ENCODE data around the gene INO80.

The INO80 gene

DNA sequence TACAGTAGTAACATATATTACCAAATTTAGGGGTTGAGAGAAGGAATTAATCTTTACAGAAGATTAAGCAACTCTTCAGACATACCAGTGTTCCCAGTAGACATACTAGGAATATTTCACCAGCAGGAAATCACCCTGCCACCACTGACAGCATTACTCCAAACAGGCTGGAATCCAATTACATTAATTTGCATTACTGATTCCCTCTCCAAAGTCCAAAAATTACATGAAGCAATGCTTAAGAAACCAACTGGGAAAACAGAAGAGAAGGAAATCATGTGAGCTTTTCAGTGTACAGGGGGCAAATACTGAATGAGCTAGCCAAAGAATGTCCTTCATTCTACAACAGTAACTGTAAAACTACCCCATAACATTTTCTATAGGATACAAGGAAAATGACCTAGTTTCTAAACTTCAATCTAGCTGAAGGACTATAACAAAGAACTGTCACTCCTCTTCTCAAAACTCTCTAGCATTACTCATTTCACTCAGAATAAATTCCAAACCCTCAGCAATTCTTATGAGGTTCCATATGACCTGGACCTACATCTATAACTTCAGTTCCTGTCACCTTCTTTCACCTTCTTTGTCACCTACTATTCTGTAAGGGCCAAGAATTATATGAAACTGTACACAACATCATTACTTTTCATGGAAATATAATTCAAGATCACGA is 72.7 kb downstream of the INO80 start:
- no peak for DNase-seq

DNA sequence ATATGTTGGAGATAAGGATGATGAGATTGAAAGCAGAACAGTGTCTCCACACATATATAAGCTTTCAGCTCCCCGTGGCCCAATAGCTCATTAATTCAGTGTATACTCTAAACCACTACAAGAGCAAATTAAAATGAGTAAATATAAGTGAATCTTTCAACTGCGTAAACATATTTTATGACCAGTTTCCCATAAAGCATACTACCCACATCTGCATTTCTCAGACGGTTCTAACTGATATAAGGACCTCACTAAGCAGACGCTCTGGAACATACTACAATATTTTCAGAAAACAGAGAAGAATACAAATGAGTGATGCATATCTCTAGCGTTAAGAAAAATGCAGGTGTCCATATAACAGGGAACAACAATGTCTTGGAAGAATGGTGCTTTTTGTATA is 73.2 kb downstream of the INO80 start:
- no peak for DNase-seq

DNA sequence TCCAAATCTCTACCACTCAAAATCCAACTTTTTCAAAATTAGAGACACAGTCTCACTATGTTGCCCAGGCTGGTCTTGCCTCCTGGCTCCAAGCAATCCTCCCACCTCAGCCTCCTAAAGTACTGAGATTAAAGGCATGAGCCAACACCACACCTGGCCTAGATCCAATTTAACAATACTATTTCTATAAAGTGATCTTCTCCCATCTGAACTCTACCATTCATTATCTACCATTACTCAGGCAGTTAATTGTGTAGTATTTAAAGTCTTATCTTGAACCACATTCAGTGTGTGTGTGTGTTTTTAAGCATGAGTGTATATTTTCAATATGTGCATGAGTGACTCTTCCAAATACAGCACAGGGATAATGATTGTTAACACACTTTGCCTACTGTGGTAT is 77.0 kb downstream of the INO80 start:
- no peak for DNase-seq

DNA sequence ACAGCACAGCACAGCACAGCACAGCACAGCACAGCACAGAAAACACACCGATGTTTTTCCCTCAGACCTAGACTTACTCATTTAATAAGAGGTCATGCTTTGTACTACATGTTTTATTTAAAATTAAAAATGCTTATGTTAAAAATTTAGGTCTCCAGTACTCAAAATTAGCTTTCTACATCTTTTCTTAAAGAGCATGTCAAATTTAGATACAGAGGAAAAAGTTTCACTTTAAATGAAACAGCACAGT is 84.1 kb downstream of the INO80 start:
- DNase-seq = no peak

DNA sequence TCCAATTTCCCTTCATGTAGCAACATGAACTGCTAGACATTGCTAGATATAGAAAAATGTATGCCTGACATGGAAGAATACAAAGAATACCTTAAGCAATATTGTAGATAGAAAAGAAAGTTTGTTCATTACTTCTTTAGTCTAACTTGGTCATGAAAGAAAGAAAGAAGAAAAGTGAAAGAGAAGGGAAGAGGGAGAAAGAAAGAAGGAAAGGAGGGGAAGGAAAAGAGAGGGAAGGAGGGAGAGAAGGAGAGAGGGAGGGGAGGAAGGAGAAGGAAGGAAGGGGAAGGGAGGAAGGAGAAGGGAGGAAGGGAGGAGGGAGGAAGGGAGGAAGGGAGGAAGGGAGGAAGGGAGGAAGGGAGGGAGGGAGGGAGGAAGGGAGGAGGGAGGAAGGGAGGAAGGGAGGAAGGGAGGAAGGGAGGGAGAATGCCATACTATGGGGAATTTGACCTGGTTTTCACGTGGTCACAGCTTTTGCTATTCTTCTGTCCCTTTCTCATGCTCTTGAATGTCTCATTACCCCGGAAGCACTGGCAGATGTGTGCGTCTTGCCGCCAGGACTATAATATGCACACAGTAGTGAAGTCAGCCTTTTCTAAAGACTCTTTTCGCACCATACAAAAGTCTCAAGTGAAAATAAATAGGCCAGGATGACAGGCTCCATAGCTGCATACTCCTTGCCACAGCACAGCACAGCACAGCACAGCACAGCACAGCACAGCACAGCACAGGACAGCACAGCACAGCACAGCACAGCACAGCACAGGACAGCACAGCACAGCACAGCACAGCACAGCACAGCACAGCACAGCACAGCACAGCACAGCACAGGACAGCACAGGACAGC is 84.6 kb downstream of the INO80 start:
- no peak for DNase-seq

DNA sequence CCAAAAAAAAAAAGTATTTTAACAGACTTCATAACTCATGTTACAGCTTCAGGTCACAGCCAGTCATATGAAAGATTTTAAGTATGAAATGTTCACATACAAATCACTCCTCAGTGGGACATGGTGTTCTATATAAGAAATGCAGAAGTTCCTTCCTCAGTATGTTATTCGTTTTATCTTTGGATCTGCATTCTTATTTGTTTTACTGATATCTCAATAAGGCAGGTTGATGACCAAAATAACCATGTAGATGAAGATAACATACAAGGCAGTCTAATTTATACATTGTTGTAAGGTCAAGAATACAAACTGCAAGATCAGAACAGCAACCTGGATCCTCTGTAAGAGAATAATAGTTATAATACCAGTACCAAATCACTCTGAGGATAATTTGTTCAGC is 87.2 kb downstream of the INO80 start:
- no peak for DNase-seq

DNA sequence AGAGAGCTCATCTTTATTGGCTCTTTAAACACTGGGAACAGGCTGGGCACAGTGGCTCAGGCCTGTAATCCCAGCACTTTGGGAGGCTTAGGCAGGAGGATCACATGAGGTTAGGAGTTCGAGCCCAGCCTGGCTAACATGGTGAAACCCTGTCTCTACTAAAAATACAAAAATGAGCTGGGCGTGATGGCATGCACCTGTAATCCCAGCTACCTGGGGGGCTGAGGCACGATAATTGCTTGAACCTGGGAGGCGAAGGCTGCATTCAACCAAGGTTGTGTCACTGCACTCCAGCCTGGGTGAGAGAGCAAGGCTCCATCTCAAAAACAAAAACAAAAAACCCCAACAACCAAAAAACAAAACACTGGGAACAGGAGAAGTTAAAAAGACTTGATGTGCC is 90.7 kb downstream of the INO80 start:
- no peak for DNase-seq

DNA sequence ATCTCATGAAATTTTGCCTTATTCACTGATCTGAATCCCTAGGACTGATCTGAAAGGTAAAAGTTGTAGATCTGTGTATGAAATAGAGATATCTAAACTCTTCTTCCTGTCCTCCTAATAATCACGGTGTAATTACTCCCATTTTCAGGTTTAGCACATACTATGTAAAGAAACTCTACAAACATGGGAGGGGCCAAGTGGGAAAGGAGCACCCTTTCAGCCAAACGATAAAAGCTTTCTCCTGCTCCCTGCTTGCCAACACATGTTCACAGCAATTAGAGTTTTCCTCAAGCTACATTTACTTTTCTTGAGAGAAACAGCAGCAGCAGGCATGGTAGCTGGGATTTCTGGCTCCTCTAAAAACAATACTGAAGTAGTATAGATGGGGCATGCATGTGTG is 91.2 kb downstream of the INO80 start:
- DNase-seq = no peak

DNA sequence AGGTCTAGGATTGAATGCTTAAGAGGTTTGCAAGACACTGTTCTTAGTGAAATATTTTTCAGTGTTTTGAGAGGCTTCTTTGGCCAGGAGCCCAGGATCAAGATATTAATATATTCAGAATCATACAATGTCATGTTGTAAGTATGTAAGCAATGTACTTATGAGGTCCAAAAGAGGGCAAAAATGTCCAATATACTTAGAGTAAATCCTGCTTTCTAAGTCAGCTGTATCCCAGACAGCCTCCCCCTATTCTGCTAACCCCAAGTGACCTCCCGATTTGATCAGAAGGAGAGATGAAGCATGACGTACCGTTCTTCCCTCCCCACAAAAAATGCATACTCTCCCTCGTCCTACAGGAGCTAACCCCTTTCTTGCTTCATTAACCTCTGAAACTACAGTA is 91.9 kb downstream of the INO80 start:
- no peak for DNase-seq

DNA sequence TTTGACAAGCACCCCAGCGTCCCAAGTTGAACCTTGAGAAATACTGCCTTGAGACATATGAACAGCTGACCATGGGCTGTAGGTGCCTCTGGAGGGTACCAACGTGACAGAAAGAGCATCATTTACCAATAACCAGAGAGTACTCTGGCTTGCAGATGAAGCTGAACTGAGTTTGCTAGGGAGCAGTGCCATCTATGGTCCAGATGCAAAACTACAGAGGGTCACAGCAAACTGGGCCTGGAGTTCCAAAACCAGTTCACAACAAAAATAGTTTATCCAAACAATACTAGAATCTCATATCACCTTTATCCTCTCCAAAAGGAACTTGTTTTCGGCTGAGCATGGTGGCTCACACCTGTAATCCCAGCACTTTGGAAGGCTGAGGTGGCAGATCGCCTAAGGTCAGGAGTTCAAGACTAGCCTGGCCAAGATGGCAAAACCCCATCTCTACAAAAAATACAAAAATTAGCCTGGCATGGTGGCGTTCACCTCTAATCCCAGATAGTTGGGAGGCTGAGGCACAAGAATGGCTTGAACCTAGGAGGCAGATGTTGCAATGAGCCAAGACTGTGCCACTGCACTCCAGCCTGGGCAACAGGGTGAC is 93.5 kb downstream of the INO80 start:
- no peak for DNase-seq

DNA sequence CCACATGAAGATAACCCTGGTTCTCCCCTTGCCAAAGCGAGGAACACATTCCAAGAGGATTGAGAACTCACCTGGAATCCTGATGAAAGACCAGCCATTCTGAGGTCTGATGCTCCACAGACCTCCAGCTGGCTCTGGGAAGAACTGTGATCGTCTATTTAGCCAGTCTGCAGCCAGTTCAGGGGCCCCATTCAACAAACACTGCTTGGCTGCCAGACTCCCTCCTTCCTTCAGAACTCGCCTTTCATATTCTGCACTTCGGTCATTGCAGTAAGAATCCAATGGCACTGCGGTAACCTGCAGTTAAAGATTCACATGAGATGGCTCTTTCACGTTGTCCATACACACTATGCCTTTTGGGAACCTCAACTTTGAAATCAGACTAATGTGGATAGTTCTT is 95.3 kb downstream of the INO80 start:
- DNase-seq = no peak

DNA sequence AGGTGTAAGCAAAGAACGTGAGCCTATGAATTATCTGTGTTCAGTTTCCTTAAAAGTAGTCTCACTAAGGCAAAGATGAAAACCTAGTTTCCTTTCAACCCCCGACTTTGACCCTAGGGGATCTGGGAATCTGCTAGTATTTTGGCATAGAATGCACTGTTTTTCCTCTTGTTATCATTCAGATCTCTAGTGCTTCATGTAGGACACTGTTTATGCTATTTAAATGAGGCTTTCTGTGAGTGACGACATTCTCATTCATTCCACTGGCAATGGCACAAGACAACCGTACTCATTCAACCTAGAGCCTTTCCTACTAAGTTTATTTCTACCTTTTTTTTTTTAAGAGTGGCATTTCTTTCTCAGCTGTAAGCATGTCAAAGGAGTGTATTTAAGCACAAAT is 95.8 kb downstream of the INO80 start:
- no peak for DNase-seq

DNA sequence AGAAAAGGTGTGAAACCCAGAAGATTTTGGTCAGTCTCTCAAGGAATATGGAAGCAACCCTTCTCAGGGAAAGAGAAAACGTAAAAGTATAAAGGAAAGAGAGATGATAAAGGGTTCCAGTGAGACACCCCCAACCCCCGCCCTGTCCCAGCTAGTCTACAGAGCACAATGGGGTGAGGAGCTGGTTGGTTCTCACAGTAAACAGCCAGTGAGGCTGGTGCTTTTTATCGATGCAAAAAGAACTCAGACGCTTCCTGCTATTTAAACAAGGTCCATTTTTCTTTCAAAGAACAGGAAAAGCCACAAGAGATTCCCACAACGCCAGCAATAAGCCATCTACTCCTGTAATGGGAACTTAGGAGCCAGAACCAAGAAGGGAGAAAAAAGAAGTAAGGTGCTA is 96.9 kb downstream of the INO80 start:
- no peak for DNase-seq

DNA sequence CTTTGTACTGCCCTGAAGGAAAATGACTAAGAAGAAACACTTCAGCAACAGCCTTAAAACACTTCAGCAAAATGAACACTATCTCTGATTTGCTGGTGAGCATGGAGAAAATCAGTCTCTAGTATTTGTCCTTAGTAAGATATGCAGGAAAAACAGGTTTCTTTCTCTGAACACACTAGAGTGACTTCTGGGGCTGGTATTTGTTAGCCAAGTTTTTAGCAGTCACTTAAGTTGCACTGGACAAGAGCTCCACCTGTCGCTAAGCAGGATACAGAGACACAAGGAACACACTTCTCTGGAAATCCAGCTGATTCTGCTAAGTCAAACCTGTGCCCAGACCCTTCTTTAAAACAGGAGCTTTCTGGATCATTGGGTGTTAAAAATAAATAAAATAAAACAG is 97.5 kb downstream of the INO80 start:
- DNase-seq = no peak

DNA sequence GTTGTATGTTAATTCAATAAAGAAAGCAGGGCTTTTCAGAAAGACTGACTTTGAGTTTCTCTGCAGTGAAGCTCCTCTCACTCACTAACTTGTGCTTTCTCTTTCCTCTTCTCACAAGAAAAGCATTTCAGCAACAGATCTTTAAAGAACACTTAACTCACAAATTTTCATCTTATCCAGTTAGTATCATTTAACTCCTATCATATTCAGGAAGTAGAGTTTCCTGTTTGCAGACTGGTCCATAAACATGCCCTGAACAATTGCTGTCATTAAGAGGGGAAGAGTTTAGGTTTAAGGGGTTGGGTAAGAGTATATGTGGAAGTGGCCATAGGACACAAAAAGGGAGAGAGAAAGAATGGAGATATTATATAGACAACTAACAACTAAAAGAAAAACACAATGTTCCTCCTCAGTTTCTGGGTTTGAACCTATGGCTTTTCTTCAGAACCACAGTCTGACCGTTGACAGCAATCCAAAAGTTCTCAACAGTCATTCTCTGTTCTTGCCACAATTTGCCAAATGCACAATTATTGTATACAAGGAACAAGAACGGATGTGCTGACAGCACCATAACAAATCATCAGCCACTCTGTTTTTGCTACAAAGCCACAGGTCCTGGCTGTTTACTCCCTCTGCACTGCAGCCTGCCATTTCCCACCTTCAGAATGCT is 98.9 kb downstream of the INO80 start:
- no peak for DNase-seq

DNA sequence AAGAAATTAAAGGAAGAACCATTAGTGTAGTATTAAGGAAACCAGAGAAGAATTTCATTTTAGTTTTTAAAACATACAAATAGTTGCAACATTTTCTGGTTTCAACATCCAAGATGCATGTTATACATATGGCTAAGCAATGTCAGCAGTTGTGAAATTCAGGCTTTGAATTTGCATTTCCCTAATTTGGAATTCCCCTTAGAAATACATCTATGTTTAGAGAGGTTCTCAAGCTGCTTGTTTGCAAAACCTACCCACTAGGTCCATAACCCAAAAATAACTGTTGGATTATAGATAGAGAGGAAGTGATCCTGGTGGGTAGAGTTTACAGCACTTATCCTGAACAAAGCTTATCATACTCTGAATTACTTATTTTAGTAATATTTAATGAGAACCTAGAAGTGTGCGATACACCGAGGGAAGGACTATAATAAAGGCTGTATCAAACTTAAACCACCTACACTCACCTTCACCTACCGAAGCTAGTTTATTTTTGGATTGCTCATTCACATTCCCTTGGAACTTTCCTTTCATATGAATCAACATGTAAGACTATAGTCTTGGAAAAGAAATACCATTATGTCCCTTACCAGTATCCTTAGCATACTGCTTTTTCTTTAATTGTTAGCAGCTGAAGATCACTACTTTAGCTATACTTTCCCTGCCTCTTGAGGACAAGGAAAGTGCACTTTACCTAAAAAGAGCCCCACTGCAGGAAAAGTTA is 102.2 kb downstream of the INO80 start:
- no peak for DNase-seq

DNA sequence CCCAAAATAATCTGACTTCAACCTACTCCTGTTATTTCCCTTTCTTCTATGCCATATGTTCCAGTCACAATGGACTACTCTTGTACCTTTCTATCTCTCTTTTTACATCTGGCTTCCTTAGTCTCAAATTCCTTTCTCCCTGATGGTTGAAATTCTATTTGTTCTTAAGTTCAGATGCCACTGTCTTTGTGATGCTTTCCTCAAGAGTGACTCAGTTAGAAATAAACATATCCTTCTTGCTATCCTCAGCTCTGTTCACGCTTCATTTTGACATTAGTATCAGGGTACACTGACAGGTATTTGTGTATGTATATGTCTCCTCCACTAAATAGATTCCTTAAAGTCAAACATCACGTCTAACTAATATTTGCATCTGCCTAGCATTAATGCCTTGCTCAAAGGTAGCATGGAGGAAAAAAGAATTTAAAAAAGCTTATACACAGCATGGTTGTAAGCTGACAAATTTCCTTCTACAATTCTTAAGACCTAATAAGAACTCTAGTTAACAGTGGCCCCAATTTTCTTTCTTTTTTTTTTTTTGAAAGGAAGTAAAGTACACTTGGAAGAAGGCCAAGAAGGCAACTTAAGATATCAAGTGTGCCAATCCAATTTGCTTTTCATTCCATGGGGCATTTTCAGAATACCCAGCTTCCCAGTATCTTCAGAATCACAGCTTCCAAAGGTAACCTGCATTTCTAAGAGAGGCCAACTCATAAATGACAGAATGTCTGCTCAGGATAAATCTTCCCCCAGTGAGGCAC is 104.8 kb downstream of the INO80 start:
- no peak for DNase-seq

DNA sequence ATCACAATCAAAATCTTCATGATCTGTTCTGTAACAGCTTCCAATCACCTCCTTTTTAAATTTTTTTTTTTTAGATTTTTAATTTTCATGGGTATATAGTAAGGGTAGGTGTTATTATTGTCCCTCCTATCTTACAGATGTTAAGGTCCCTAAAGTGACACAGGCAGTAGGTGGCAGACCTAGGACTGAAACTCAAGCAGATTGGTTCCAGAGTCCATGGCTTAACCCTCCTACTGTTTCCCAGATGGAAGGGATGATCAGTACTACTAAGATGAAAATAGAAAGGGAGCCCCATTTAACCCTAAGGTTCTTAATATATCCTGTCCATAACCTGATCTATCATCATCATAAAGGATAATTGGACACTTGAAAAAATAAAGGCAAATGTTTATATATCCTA is 105.7 kb downstream of the INO80 start:
- DNase-seq = no peak

DNA sequence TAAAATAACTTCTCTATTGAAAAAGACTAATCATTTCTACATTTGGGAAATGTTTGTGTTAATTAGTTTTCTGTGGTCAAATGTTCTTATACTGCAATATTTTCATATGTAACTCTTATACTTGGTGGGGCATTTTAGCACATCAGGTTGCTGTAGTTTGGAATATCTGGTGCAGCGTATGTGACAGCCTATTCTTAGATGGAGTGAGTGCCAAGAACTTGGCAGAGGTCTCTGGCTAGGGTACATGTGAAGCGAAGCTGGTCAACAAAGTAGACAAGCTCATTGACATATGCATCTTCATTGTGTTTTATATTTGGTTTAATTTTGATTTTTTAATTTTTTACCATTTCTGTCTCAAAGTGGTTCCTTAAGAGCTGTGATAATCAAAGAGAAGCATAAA is 109.6 kb downstream of the INO80 start:
- no peak for DNase-seq

DNA sequence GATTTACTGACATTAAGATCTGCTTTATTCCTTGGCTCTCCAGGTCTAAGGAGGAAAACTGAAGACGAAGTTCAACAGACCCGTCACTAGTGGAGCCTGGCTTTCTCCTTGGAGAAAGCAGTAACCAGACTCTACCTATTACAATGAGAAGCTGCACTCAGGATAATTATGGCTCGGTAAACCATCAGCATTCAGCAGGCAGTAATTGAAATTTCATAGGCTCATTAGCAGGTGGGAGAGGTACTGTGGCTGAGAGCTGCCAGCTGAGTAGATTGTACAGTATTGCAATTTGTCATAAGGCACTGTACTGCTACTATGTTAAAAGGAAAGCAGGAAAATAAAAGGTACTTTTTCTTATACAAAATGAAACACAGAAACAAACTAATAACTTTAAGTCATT is 111.6 kb downstream of the INO80 start:
- peak; percentile 59 for DNase-seq

DNA sequence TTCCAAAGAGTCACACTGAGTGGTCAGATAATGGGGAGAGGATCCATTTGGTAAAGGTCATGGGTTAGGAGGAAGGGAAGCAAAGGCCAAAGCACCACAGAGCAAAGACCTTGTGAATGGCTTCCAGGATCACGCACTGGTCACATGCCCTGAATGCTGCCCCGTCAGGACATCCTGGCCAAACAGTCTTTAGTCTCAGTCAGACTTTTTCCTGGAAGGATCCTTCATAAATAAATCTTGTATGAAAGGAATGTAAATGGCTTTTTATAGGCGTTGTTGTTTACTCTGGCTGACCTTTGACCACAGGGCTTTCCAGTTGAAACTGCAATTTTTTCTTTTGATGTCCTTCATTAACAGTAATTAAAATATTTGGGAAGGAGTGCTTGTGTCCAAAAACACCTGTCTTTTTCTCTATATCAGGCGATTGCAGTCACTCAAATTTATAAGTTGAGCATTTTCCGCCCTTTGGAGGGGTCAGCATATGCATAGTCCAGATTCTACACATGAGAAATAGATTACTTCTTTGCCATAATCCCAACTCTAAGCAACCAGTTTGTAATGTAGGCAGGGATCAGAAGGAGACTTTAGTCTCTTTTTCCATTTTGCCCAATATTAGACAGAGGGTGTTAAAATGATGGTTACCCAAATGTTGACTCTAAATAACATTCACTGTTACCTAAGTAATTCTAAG is 114.4 kb downstream of the INO80 start:
- DNase-seq = no peak

DNA sequence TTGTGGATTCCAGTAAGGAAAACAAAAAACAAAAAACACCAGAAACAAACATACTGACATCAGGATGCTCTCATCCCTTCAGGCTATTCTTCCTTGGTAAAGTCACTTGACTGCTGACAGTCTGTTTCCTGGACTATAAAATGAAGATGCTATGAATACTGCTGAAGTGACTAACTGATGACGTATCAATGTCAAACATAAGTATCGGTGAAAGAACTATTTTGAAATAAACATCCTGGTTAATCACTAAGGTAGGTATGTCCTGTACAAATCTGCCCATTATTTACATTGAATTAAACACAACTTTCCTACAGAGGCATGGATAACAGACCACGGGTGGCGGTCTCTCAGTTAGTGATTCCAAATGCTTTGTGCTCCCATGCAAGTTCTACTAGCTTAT is 116.9 kb downstream of the INO80 start:
- DNase-seq = no peak

All from NCI-H1436 treated with DMSO at 0.1 percent for 48 hours (cell line).